ENCODE results near the gene TEX47.

TEX47 gene

GRCh38 chr7:88746126-88746525, 49.4 kb downstream of the TEX47 start:
- DNase-seq (ENCODE audit: low read depth in 2 of 2), result no peak

Measured in stimulated activated CD8-positive, alpha-beta memory T cell treated with anti-CD3 and anti-CD28 coated beads, Interleukin-7, amount 100 ng/mL, for 4 hours (primary cell).